Measurements from ENCODE around the gene ASCL3.

DNA sequence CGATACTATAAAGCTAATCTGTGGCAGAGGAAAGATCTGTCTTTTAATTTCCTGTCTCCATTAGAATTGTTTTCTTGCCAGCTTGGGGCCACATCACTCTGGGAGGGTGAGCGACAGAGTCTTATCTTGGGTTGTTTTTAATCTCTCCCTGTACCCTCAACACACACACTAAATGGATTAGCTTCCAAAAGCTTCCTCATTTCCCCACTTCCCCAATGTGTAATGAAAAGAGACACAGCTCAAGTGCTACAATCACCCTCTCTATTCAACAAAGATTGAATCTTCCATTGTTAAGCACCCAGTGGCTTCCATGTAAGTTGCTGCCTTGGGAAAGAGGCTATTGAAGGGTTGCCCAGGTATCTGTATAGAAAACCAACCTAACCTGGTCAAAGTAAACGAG lies 6.1 kb upstream of the ASCL3 start:
- TF ChIP-seq, protein P1, sequence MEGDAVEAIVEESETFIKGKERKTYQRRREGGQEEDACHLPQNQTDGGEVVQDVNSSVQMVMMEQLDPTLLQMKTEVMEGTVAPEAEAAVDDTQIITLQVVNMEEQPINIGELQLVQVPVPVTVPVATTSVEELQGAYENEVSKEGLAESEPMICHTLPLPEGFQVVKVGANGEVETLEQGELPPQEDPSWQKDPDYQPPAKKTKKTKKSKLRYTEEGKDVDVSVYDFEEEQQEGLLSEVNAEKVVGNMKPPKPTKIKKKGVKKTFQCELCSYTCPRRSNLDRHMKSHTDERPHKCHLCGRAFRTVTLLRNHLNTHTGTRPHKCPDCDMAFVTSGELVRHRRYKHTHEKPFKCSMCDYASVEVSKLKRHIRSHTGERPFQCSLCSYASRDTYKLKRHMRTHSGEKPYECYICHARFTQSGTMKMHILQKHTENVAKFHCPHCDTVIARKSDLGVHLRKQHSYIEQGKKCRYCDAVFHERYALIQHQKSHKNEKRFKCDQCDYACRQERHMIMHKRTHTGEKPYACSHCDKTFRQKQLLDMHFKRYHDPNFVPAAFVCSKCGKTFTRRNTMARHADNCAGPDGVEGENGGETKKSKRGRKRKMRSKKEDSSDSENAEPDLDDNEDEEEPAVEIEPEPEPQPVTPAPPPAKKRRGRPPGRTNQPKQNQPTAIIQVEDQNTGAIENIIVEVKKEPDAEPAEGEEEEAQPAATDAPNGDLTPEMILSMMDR (IDR thresholded peaks at IDR 0.05): no peak
- no peak for TF ChIP-seq POLR2A (IDR thresholded peaks at IDR 0.05)
